BE2C (cell line): ENCODE data around the gene SLC2A1.

Experiments
- DNase-seq: peaks from one replicate; pipeline ENCODE4 v3.0.0-alpha.2; 2020
- H3K27me3 ChIP-seq: fragments of 250-450 bp; sonication (Bioruptor Pico); 2 replicates; pipeline ENCODE4 v1.5.1; 2020; ENCODE audit warnings: mild to moderate bottlenecking
- H3K36me3 ChIP-seq: fragments of 250-450 bp; sonication (Bioruptor Pico); 2 replicates; pipeline ENCODE4 v1.5.1; 2020; ENCODE audit warnings: mild to moderate bottlenecking
- H3K4me1 ChIP-seq: fragments of 250-450 bp; sonication (Bioruptor Pico); 2 replicates; pipeline ENCODE4 v1.5.1; 2020
- H3K4me3 ChIP-seq: 2 replicates; pipeline ENCODE4 v1.5.1; 2011; ENCODE audit warnings: low read depth, low read length
- H3K9me3 ChIP-seq: fragments of 250-450 bp; sonication (Bioruptor Pico); 2 replicates; pipeline ENCODE4 v1.5.1; 2020
- CTCF ChIP-seq: IDR thresholded peaks from 2 replicates; pipeline ENCODE4 v1.5.1; 2012; ENCODE audit warnings: mild to moderate bottlenecking, low read depth, low read length

Gene SLC2A1

DNA sequence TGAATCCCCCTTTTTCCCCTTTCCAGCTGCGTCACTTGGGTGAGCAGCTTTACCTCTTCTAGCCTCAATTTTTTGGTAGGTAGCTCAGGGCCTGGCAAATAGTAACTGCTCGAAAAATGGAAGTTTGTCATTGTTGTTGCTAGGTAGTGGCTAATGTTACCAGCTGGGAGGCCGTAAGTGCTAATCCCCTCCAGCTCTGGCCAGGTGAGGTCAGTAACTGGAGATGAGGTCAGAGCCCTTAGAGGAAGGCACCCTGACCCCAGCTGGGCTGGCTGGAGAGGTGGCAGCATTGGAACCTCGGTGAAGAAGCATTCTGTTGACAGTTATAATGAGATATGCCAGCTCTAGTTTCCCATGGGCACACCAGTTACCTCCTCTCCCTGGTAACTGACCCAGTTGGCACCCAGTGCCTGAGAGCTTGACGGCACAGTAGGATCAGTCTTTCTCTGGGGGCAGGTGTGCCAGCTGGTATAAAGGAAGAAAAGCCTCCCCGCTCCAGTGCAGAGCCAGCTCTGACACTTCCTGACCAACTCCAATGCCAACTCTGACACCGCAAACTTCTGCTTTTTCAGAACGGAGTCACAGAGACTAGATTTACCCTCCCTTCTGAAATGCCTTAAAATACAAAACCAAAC, 35.0 kb upstream of the SLC2A1 start:
- no peak for TF ChIP-seq CTCF
- no peaks in the 10 kb centered on the region for H3K36me3 ChIP-seq
- DNase-seq: no peak
- no peaks in the 10 kb centered on the region for H3K27me3 ChIP-seq
- H3K9me3 ChIP-seq: no peaks in the 10 kb centered on the region
- no peak overlapping the region for H3K4me3 ChIP-seq
- no peaks in the 10 kb centered on the region for H3K4me1 ChIP-seq

GRCh38 chr1:42992054-42992571, 33.4 kb upstream of the SLC2A1 start:
- Histone ChIP-seq H3K36me3 (no peaks in the 10 kb centered on the region), H3K27me3 (no peaks in the 10 kb centered on the region), H3K4me1 (no peaks in the 10 kb centered on the region), H3K9me3 (no peaks in the 10 kb centered on the region), H3K4me3 (no peak overlapping the region)
- TF ChIP-seq CTCF: no peak
- DNase-seq: no peak

DNA sequence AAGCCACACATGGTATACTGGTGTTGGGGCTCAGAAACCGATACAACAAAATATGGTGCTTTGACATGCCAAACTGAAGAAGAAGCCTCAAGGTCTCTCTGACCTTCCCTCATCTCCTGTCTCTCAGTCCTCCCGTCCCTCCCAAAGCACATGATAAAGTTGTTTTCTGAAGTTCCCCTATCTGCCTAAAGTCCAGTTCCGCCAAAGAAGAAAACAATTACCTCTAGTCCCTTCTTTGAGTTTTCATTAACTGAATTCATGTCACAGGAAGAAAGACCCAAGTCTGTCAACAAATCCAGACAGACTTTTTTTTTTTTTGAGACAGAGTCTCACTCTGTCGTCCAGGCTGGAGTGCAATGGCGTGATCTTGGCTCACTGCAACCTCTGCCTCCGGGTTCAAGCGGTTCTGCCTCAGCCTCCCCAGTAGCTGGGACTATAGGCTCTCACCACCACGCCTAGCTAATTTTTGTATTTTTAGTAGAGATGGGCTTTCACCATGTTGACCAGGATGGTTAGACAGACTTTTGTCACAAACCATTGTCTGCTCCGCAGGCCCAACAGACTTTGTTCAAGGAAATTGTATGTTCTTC, 32.2 kb upstream of the SLC2A1 start:
- TF ChIP-seq CTCF: no peak
- no peaks in the 10 kb centered on the region for H3K27me3 ChIP-seq
- no peak overlapping the region for H3K4me3 ChIP-seq
- no peaks in the 10 kb centered on the region for H3K36me3 ChIP-seq
- no peaks in the 10 kb centered on the region for H3K4me1 ChIP-seq
- no peaks in the 10 kb centered on the region for H3K9me3 ChIP-seq
- no peak for DNase-seq

DNA sequence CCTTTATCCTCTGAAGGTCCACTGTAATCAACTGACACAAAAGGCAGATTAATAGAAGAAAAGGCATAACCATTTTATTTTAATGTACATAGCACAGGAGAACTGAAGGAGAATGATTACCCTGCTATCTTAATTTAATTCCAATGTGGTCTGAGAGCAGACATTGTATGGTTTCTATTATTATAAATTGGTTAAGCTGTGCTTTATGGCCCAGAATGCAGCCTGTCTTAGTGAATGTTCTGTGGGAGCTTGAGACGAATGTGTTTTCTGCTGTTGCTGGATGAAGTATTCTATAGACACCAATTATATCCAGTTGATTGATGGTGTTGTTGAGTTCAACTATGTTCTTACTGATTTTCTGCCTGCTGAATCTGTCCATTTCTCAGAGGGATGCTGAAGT, 25.0 kb upstream of the SLC2A1 start:
- no peak overlapping the region for H3K4me3 ChIP-seq
- H3K9me3 ChIP-seq: no peaks in the 10 kb centered on the region
- H3K4me1 ChIP-seq: peaks cover 32% of the 10 kb centered on the region
- DNase-seq: peak; percentile 27
- no peaks in the 10 kb centered on the region for H3K27me3 ChIP-seq
- no peaks in the 10 kb centered on the region for H3K36me3 ChIP-seq
- no peak for TF ChIP-seq CTCF

- H3K27me3 ChIP-seq: no peaks in the 10 kb centered on the region
- no peaks in the 10 kb centered on the region for H3K36me3 ChIP-seq
- peak; percentile 50 for DNase-seq
- H3K4me3 ChIP-seq: no peak overlapping the region
- peaks cover 32% of the 10 kb centered on the region for H3K4me1 ChIP-seq
- TF ChIP-seq CTCF: no peak
- H3K9me3 ChIP-seq: no peaks in the 10 kb centered on the region
Observed at GRCh38 chr1:42983253-42983652, 24.6 kb upstream of the SLC2A1 start.

- Histone ChIP-seq H3K4me1 (peaks cover 32% of the 10 kb centered on the region), H3K36me3 (no peaks in the 10 kb centered on the region), H3K27me3 (no peaks in the 10 kb centered on the region), H3K4me3 (no peak overlapping the region), H3K9me3 (no peaks in the 10 kb centered on the region)
- no peak for TF ChIP-seq CTCF
- no peak for DNase-seq
Observed at GRCh38 chr1:42982641-42983040, 24.0 kb upstream of the SLC2A1 start.
